ENCODE data around the gene PPP1R11. TPM values are rescaled to one million over a fixed set of nuclear protein-coding genes. Genes with fewer than 3 reads are reported as not detected.

Gene PPP1R11
- total RNA-seq, 1 experiment from 2014 or later, result 43.5 TPM

Small RNAs within 50 kb of the gene (small RNA-seq; reads per million reads assigned to genes)
- gene RF02218, result not detected
- gene RF02219, result not detected
- gene RF02220, result not detected

Other genes starting within 250 kb of the PPP1R11 start
- not detected in 2 replicates for gene HLA-G, start 239.4 kb upstream of the PPP1R11 start, total RNA-seq (2014; rRNA removed; shearing (Covaris generic))
- 84.8 and 89.9 TPM in 2 replicates for gene HLA-A, start 124.7 kb upstream of the PPP1R11 start, total RNA-seq (2014; rRNA removed; shearing (Covaris generic))
- 56.6 and 62.5 TPM in 2 replicates for gene POLR1H, start 5.9 kb upstream of the PPP1R11 start, total RNA-seq (2014; rRNA removed; shearing (Covaris generic))
- 0.06 TPM in 1 of 2 replicates, not detected in the other for gene RNF39, start 8.6 kb downstream of the PPP1R11 start, total RNA-seq (2014; rRNA removed; shearing (Covaris generic))
- gene TRIM31, start 45.9 kb downstream of the PPP1R11 start, total RNA-seq (2014; rRNA removed; shearing (Covaris generic)), result 0.03 TPM in 1 of 2 replicates, not detected in the other
- not detected in 2 replicates for gene TRIM40, start 68.9 kb downstream of the PPP1R11 start, total RNA-seq (2014; rRNA removed; shearing (Covaris generic))
- not detected in 2 replicates for gene TRIM10, start 94.0 kb downstream of the PPP1R11 start, total RNA-seq (2014; rRNA removed; shearing (Covaris generic))
- gene TRIM15, start 96.3 kb downstream of the PPP1R11 start, total RNA-seq (2014; rRNA removed; shearing (Covaris generic)), result not detected in 2 replicates
- gene TRIM26, start 146.2 kb downstream of the PPP1R11 start, total RNA-seq (2014; rRNA removed; shearing (Covaris generic)), result 28.8 and 29.2 TPM in 2 replicates